Endodermal cell (in vitro differentiated cells): ENCODE measurements around the gene FRA10AC1. TPM values are rescaled to one million over a fixed set of nuclear protein-coding genes. Genes with fewer than 3 reads are reported as not detected.

ENCODE experiments used
- DNase-seq: peaks from one replicate; pipeline ENCODE4 v3.0.0-alpha.2; 2017
- H3K27ac ChIP-seq: 2 replicates; pipeline ENCODE4 v1.5.1; 2013; ENCODE audit warnings: mild to moderate bottlenecking, low read depth, low read length, moderate library complexity
- H3K27me3 ChIP-seq: 2 replicates; pipeline ENCODE4 v1.6.1; 2013; ENCODE audit warnings: mild to moderate bottlenecking, low read length, moderate library complexity; ENCODE audit not compliant: insufficient read depth, control insufficient read depth, poor library complexity, severe bottlenecking
- H3K36me3 ChIP-seq: 2 replicates; pipeline ENCODE4 v1.7.0; 2013; ENCODE audit warnings: mild to moderate bottlenecking, low read length, moderate library complexity; ENCODE audit not compliant: control insufficient read depth, insufficient read depth
- H3K4me1 ChIP-seq: one replicate; pipeline ENCODE4 v1.7.0; 2013; ENCODE audit warnings: low read length; ENCODE audit not compliant: control insufficient read depth, insufficient read depth
- H3K4me3 ChIP-seq: 2 replicates; pipeline ENCODE4 v1.5.1; 2013; ENCODE audit warnings: mild to moderate bottlenecking, low read length, moderate library complexity
- H3K9ac ChIP-seq: 2 replicates; pipeline ENCODE4 v1.6.1; 2013; ENCODE audit warnings: mild to moderate bottlenecking, low read length, moderate library complexity; ENCODE audit not compliant: poor library complexity, severe bottlenecking; ENCODE audit errors: extremely low read depth
- H3K9me3 ChIP-seq: 2 replicates; pipeline ENCODE4 v1.6.1; 2013; ENCODE audit warnings: mild to moderate bottlenecking, low read length, moderate library complexity; ENCODE audit not compliant: control insufficient read depth
- H3K27ac Mint-ChIP-seq: 2 replicates; pipeline ENCODE4 v1.8.0; 2020; ENCODE audit warnings: mixed read lengths
- H3K27me3 Mint-ChIP-seq: 2 replicates; pipeline ENCODE4 v1.8.0; 2021; ENCODE audit warnings: mild to moderate bottlenecking, mixed read lengths; ENCODE audit not compliant: insufficient read depth
- H3K36me3 Mint-ChIP-seq: 2 replicates; pipeline ENCODE4 v1.8.0; 2020; ENCODE audit warnings: low read depth, mixed read lengths
- H3K4me1 Mint-ChIP-seq: 2 replicates; pipeline ENCODE4 v1.8.0; 2020; ENCODE audit warnings: mixed read lengths
- H3K4me3 Mint-ChIP-seq: 2 replicates; pipeline ENCODE4 v1.8.0; 2020; ENCODE audit warnings: mild to moderate bottlenecking, moderate library complexity, mixed read lengths
- H3K9me3 Mint-ChIP-seq: 2 replicates; pipeline ENCODE4 v1.8.0; 2020; ENCODE audit warnings: mild to moderate bottlenecking, mixed read lengths
- CTCF ChIP-seq: fragments of 200-600 bp; sonication (generic); conservative IDR thresholded peaks from 2 replicates; pipeline ENCODE4 v1.5.0; 2021; ENCODE audit warnings: antibody characterized with exemption, mild to moderate bottlenecking
- WGBS, 2 experiments: methylation state at CpG; one replicate each; pipeline versions ENCODE4 v1.1.5 to v1.1.7; 2013; ENCODE audit warnings: missing lambda C conversion rate in 2 of 2, mixed read lengths in 1 of 2; ENCODE audit not compliant: insufficient coverage in 1 of 2, insufficient read length in 1 of 2; 5-methylcytosine and 5-hydroxymethylcytosine counted together
- long read RNA-seq, 4 experiments: library from polyadenylated mRNA in 2 of 4; library from RNA in 1 of 4; library from capped mRNA in 1 of 4; stranded (forward) in 3 of 4; unstranded in 1 of 4; transcript quantifications; one replicate each; pipeline ENCODE4 v2.0.0, GENCODE V29; 2020 to 2021; ENCODE audit warnings: inconsistent platforms in 1 of 4
- polyA plus RNA-seq, 2 experiments: library from polyadenylated mRNA; stranded (reverse); fragments of 50-300 nt; gene quantifications; one replicate each; pipeline ENCODE4 v1.2.3, GENCODE V29; 2013
- total RNA-seq, 2 donors: library from RNA; stranded (reverse); fragmentation: NEBNext Ultra II Directional in 1 of 2; extraction: Animal tissue kit (Norgen Biotek cat#: 25700) in 1 of 2; gene quantifications; 2 replicates in 1 of 2; 3 replicates in 1 of 2; pipeline ENCODE4 v1.2.1, GENCODE V29; 2021

FRA10AC1 gene
- 10 to 100 TPM; 16.5 to 28.3 TPM for total RNA-seq
- 19.9 TPM for polyA plus RNA-seq (2013, experiment 1 of 2)
- 27.4 TPM for polyA plus RNA-seq (2013, experiment 2 of 2)
- long read RNA-seq, experiment 1, full-length matches to known transcripts = 5 of 23 reads
- long read RNA-seq, experiment 1, partial matches to known transcripts = 8 of 23 reads
- long read RNA-seq, experiment 1, other reads (novel, unspliced or antisense) = 10 of 23 reads
- long read RNA-seq, experiment 2, full-length matches to known transcripts = 52 of 96 reads
- long read RNA-seq, experiment 2, partial matches to known transcripts = 9 of 96 reads
- long read RNA-seq, experiment 2, other reads (novel, unspliced or antisense) = 35 of 96 reads
- long read RNA-seq, experiment 3, transcript FRA10AC1-201 (14 exons, 3,089 nt) = major isoform, 6 of 15 reads
- long read RNA-seq, experiment 3, partial matches to known transcripts = 4 of 15 reads
- long read RNA-seq, experiment 3, other reads (novel, unspliced or antisense) = 5 of 15 reads
- long read RNA-seq, experiment 4, transcript FRA10AC1-201 (14 exons, 3,089 nt) = major isoform, 62 of 126 reads
- long read RNA-seq, experiment 4, partial matches to known transcripts = 34 of 126 reads
- long read RNA-seq, experiment 4, other reads (novel, unspliced or antisense) = 30 of 126 reads

- no peaks in the 10 kb centered on the region for H3K9me3 ChIP-seq
- H3K4me3 ChIP-seq = peak within 1 kb of the TSS; percentile 97
- H3K27me3 ChIP-seq = no peaks in the 10 kb centered on the region
- Mint-ChIP-seq H3K36me3 (peaks cover 6% of the 10 kb centered on the region), H3K4me1 (peaks cover 12% of the 10 kb centered on the region), H3K9me3 (no peaks in the 10 kb centered on the region), H3K27me3 (no peaks in the 10 kb centered on the region), H3K27ac (no peak within 1 kb of the TSS), H3K4me3 (no peak within 1 kb of the TSS)
- peak within 1 kb of the TSS; percentile 75 for H3K9ac ChIP-seq
- TF ChIP-seq CTCF = peak; percentile 76
- DNase-seq = peak; percentile 98
- peak within 1 kb of the TSS; percentile 75 for H3K27ac ChIP-seq
- WGBS, 2 experiments = 1% methylated on average over 29 to 52 of the region's 52 CpGs
- no peaks in the 10 kb centered on the region for H3K4me1 ChIP-seq
- H3K36me3 ChIP-seq = peaks cover 19% of the 10 kb centered on the region
Measured at GRCh38 chr10:93702210-93703001, at the start of gene FRA10AC1. Gene FRA10AC1 (minus strand): TSS chr10:93702592. CDS start chr10:93700106, 2,486 bp downstream.

- peak overlapping the region; percentile 34 for H3K4me3 ChIP-seq
- no peaks in the 10 kb centered on the region for H3K9me3 ChIP-seq
- H3K4me1 ChIP-seq = peaks cover 41% of the 10 kb centered on the region
- Mint-ChIP-seq H3K4me1 (peaks cover 86% of the 10 kb centered on the region), H3K9me3 (no peaks in the 10 kb centered on the region), H3K27me3 (no peaks in the 10 kb centered on the region), H3K27ac (no peak overlapping the region), H3K36me3 (no peaks in the 10 kb centered on the region), H3K4me3 (no peak overlapping the region)
- TF ChIP-seq CTCF = no peak
- peak; percentile 82 for DNase-seq
- no peaks in the 10 kb centered on the region for H3K27me3 ChIP-seq
- no peaks in the 10 kb centered on the region for H3K36me3 ChIP-seq
- H3K27ac ChIP-seq = no peak overlapping the region
- WGBS, 2 experiments = 14 to 26% methylated on average over 3 to 5 of the region's 5 CpGs
- H3K9ac ChIP-seq = no peak overlapping the region
Measured at GRCh38 chr10:93751832-93752231, 49.4 kb upstream of the FRA10AC1 start.

GRCh38 chr10:93751124-93751523 is 48.7 kb upstream of the FRA10AC1 start:
- no peaks in the 10 kb centered on the region for H3K9me3 Mint-ChIP-seq
- WGBS, 2 experiments = 38 to 48% methylated on average over 2 to 7 of the region's 7 CpGs
- TF ChIP-seq CTCF = no peak
- DNase-seq = peak; percentile 65
- peaks cover 82% of the 10 kb centered on the region for H3K4me1 Mint-ChIP-seq
- no peaks in the 10 kb centered on the region for H3K27me3 ChIP-seq
- peak overlapping the region; percentile 69 for H3K27ac Mint-ChIP-seq
- no peaks in the 10 kb centered on the region for H3K9me3 ChIP-seq
- H3K4me3 Mint-ChIP-seq = no peak overlapping the region
- H3K27ac ChIP-seq = no peak overlapping the region
- H3K9ac ChIP-seq = no peak overlapping the region
- H3K4me3 ChIP-seq = no peak overlapping the region
- no peaks in the 10 kb centered on the region for H3K36me3 ChIP-seq
- H3K27me3 Mint-ChIP-seq = no peaks in the 10 kb centered on the region
- H3K36me3 Mint-ChIP-seq = no peaks in the 10 kb centered on the region
- H3K4me1 ChIP-seq = peaks cover 37% of the 10 kb centered on the region
